GM10248 (cell line): ENCODE results near the gene ATP9B.
"Not testable (repeated sequence)": the region's sequence is repeated elsewhere in the genome, so short reads cannot be mapped to it uniquely, and the experiment has no call there.

Experiments
- CTCF ChIA-PET: fragments of 300-600 bp; sonication (Branson Sonifier 250); formaldehyde crosslinking; extraction: SDS; loops from one replicate; lab custom pipeline; 2021; ENCODE audit warnings: antibody characterized with exemption; lab: Yijun Ruan, JAX
- POLR2A ChIA-PET: fragments of 350-650 bp; sonication (Branson Sonifier 250); formaldehyde crosslinking; extraction: SDS; loops from one replicate; lab custom pipeline; 2020; ENCODE audit warnings: antibody characterized with exemption; lab: Yijun Ruan, JAX
- DNase-seq: peaks from one replicate; pipeline ENCODE4 v3.0.0; 2012; ENCODE audit errors: extremely low spot score
- CTCF ChIP-seq: IDR thresholded peaks from 2 replicates; pipeline ENCODE4 v1.5.1; 2012; ENCODE audit warnings: mild to moderate bottlenecking, low read depth; ENCODE audit errors: extremely low read depth, missing control alignments, control extremely low read depth

The ATP9B gene

GRCh38 chr18:79275992-79276391 is 206.8 kb downstream of the ATP9B start:
- peak; percentile 29 for DNase-seq
- POLR2A ChIA-PET, result no interaction called here

GRCh38 chr18:79278896-79279295 is 209.7 kb downstream of the ATP9B start:
- POLR2A ChIA-PET, result no interaction called here

More at GRCh38 chr18:79275992-79276391, 206.8 kb downstream of the ATP9B start:
- CTCF ChIA-PET, result interaction anchor here (1.0 to 2.6 kb wide), 3 partner anchors 18 to 106 kb away, joined by 3 to 8 read pairs (median 3); no protein-coding TSS in a partner anchor
- no peak for TF ChIP-seq CTCF

DNA sequence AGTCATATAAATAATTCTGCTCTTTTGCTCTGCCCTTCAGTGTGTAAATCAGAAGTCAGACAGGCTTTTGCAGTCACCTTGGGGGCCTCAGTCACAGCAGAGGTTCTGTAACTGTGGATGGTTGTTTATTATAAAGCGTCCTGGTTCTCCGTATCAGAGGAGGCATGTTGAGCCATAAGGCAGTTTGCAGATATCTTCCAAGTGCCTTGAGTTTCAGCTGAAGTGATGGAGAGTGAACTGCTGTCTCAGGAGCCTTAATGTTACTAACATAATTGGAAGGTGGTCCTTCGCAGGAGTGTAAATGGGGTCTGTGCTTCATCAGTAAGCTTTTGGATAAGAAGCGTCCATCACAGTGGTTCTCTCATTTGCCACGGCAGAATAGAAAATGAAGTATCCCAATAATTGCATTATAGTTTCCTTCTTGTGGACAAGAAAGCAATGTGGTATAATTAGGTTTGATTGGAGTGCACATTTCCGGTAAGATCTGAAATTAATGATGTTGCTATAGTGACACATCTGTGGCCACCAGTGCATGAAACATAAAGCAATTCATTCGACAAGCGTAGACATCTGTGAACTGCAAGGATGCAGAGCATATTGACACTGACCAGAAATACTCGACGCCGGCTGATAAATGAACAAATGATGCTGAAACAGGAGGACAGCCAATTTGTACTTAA is 214.1 kb downstream of the ATP9B start:
- POLR2A ChIA-PET, result no interaction called here
- CTCF ChIA-PET, result no interaction called here
- DNase-seq, result no peak
- TF ChIP-seq CTCF, result no peak

More at GRCh38 chr18:79278896-79279295, 209.7 kb downstream of the ATP9B start:
- CTCF ChIA-PET, result no interaction called here
- TF ChIP-seq CTCF, result no peak
- DNase-seq, result no peak

DNA sequence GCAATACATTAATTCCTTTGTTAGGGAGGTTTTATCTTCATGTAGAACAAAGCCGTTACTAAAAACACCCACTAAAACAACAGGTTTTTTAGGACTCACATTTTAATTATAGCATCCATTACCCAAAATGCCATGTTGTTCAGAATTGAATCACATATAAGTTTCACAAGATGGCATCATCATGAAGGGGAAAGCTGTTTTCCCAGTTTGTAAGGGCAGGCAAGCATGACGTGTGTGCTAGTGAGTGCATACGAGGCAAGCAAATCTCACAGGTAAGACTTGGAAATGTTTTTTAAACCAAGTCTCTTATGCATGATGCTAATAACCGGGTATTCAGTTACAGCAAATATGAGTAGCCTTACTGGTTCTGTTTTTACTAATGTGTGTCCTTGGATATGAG is 214.7 kb downstream of the ATP9B start:
- no peak for TF ChIP-seq CTCF
- CTCF ChIA-PET, result no interaction called here
- POLR2A ChIA-PET, result no interaction called here
- no peak for DNase-seq

DNA sequence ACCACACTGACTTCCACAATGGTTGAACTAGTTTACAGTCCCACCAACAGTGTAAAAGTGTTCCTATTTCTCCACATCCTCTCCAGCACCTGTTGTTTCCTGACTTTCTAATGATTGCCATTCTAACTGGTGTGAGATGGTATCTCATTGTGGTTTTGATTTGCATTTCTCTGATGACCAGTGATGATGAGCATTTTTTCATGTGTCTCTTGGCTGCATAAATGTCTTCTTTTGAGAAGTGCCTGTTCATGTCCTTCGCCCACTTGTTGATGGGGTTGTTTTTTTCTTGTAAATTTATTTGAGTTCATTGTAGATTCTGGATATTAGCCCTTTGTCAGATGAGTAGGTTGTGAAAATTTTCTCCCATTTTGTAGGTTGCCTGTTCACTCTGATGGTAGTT is 216.0 kb downstream of the ATP9B start:
- POLR2A ChIA-PET, CTCF ChIA-PET, DNase-seq: not testable (repeated sequence)

DNA sequence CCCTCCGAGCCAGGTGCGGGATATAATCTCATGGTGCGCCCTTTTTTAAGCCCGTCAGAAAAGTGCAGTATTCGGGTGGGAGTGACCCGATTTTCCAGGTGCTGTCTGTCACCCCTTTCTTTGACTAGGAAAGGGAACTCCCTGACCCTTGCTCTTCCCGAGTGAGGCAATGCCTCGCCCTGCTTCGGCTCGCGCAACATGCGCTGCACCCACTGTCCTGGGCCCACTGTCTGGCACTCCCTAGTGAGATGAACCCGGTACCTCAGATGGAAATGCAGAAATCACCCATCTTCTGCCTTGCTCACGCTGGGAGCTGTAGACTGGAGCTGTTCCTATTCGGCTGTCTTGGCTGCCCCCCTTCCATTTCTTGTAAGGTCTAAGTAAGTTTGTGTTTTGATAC is 221.2 kb downstream of the ATP9B start:
- CTCF ChIA-PET, DNase-seq, POLR2A ChIA-PET: not testable (repeated sequence)

DNA sequence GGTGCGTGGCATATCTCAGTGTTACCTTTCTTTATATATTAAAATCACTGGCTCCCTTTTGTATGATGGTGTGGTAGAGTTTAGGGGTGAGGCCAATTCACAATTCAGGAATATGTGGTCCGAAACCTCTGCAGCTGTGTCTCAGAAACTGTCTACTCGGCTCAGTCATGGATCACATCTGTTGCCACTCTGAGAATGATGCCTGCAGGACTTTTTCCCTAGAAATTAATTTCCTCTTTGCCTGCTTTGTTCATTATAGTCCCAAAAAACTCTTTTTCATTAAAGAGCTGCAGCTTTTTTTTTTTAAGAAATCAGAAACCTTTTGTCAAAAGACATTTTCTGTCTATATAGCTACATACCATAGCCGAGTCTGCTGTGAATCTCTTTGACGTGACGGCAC is 221.7 kb downstream of the ATP9B start:
- TF ChIP-seq CTCF, result no peak
- ChIA-PET CTCF (no interaction called here), POLR2A (no interaction called here)
- no peak for DNase-seq
